GM11168 (cell line): Measurements from ENCODE around the gene FCMR.
"Not testable (repeated sequence)": the region's sequence is repeated elsewhere in the genome, so short reads cannot be mapped to it uniquely, and the experiment has no call there.

Source experiments
- in situ Hi-C: fragments of 300-500 bp; cut with MboI; formaldehyde crosslinking; loops from one replicate; pipeline ENCODE4 v1.12.0; 2022; ENCODE audit warnings: low sequenced_read_pairs; ENCODE audit not compliant: unreplicated experiment

FCMR gene

DNA sequence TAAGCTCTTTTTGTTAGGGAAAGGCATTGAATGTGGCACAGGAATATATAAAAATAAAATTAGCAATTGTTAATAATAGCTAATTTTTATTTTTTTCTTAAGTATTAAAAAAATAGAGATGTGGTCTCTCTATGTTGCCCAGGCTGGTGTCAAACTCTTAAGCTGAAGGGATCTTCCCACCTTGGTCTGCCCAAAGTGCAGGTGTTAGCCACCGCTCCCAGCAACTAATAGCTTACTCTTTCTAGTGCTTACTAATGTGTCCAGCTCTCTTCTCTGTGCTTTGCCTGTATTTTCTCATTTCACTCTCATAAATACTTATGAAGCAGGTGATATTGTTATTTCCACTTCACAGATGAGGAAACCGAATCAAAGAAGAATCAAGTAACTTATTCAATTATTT is 37.9 kb downstream of the FCMR start:
- in situ Hi-C loops: no loop called here

DNA sequence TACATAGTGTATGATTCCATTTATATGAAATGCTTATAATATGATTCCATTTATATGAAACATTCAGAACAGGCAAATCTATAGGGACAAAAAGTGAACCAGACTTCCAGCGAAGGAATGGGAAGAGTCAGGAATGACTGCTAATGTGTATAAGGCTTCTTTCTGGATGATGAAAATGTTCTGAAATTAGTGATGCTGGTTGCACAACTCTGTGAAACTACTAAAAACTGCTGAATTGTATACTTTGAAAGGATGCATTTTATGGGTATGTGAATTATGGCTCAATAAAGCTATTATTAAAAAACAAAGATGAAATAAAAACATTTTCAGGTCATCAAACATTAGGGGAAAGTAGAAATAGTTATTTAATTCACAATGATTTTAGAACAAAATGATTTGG is 38.6 kb downstream of the FCMR start:
- in situ Hi-C loops: no loop called here

DNA sequence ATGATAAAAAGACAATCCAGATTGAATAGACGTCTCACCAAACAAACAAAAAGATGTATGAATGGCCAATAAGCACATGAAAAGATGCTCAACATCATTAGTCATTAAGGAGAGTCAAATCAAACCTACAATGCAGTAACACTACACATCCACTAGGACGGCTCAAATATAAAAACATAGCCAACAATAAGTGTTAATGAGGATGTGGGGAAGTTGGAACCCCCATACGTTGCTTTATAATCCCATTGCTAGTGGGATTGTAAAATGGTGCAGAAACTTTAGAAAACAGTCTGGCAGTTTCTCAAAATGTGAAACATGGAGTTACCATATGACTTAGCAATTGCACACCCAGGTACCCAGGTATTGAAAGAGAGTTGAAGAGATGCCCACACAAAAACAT is 39.2 kb downstream of the FCMR start:
- in situ Hi-C loops: no loop called here

DNA sequence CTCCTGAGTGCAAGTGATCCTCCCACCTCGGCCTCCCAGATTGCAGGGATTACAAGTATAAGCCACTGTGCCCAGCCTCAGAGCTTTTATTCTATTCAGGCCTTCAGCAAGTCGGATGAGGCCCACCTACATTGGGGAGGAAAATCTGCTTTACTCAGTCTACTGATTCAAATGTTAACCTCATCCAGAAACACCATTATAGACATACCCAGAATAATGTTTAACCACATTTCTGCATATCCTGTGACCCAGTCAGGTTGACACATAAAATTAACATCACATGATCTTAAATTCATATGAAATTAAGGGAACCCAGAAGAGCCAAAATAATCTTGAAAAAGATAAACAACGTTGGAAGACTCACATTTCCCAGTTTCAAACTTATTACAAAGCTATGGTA is 41.4 kb downstream of the FCMR start:
- in situ Hi-C loops: no loop called here

DNA sequence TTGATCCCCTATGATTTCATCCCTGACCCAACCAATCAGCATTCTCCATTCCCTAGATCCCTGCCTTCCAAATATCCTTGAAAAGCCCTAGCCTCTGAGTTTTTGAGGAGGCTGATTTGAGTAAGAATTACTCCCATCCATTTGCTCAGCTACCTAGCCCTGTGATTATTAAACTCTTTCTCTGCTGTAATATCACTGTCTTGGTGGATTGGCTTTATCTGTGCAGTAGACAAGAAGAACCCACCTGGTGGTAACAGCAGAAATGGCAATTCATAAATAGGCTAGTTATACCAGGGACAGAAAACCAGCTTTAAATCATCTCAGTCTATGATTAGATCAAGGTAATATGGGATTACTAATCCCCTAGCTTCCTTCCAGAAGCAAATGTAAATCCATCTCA is 43.3 kb downstream of the FCMR start:
- in situ Hi-C loops: no loop called here

DNA sequence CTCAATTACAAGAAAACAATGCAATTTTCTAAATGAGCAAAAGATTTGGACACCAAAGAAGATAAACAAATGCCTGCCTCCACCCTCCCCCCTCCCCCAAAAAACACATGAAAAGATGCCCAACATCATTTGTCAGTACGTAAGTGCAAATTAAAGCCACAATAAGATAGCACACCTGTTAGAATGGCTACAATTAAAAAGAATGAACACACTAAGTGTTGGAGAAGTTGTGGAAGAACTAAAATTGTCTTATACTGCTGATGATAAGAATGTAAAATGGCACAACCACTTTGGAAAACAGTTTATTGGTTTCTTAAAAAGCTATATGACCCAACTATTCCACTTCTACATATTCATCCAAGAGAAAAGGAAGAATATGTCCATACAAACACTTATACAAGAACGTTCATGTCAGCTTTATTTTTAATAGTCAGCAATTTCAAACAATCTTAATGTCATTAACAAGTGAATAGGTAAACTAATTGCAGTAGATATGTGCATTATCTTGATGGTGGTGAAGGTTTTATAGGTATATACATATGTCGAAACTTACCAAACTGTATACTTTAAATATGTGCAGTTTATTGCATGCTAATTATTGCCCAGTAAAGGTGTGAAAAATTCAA is 45.9 kb downstream of the FCMR start:
- in situ Hi-C loops: no loop called here

GRCh38 chr1:206873603-206874188 is 48.0 kb downstream of the FCMR start:
- in situ Hi-C loops: no loop called here

DNA sequence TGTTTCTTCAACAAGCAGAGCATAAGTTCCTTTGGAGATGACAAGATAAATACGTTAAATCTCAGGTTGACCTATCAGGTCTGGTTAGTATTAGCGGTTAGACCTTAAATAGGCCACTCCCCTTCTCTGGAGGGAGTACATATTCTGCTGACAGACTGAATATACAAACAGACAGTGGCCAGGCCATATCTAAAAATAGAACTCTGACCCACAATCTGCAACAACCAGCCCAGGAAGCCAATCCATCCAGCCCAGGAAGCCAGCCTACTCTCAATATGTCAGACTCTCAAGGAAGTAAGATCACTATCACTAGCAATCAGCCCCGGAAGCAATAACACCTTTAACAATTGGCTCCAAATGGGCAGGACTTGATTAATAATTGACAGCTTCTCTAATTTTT is 49.6 kb downstream of the FCMR start:
- in situ Hi-C loops: no loop called here

DNA sequence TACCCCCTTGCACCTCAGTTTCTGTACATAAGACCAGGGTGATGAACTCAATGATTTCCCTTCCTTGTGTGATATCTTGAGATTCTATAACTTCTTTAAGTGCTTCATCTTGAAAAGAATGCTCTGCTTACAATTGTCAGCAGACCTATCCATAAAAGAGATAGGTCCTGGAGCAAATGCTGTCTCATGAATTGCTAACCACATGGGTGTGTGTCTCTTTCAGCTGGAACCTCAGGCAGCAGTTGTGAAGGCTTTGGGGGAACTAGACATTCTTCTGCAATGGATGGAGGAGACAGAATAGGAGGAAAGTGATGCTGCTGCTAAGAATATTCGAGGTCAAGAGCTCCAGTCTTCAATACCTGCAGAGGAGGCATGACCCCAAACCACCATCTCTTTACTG is 53.5 kb downstream of the FCMR start:
- in situ Hi-C loops: no loop called here

DNA sequence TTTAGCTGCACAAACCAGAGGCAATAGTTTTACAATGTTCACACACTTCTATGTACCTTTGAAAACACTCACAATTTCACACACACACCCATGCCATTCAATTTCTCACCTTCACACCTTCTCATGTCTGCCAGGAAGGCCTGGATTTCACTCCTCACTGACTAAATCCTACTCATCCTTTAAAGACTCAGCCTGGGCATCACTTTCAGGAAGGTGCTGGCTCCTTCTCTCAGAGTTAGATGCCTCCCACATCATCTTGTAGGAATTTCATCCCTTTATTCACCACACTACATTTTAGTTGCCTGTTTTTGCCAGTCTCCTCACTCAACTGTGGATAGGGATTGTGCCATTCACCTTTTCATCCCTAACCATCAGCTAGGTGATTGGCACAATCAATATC is 54.0 kb downstream of the FCMR start:
- in situ Hi-C loops: no loop called here

DNA sequence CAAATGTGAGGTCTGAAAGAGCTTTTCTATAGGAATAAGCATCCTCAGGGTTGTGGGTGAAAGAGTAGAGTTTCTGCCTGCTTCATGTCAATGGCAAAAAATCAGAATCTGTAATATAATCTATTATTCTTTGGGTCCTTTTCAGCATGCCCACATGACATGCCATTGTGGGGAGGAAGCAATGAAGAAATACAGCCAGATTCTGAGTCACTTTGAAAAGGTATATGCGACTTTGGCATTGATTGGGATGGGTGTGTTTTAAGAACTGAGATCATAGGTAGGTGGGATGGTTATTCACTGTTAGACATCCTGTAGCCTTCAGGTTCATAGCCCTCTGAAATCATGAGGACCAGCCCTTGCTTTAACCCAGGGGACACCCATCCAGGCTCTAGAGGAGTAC is 54.5 kb downstream of the FCMR start:
- in situ Hi-C loops: no loop called here

GRCh38 chr1:206866062-206866461 is 55.7 kb downstream of the FCMR start:
- in situ Hi-C loops: no loop called here

GRCh38 chr1:206864939-206865671 is 56.6 kb downstream of the FCMR start, which contains the start of gene IL20:
Gene IL20 (plus strand): TSS chr1:206865623. CDS start chr1:206865853, 230 bp downstream.
- in situ Hi-C loops: no loop called here

DNA sequence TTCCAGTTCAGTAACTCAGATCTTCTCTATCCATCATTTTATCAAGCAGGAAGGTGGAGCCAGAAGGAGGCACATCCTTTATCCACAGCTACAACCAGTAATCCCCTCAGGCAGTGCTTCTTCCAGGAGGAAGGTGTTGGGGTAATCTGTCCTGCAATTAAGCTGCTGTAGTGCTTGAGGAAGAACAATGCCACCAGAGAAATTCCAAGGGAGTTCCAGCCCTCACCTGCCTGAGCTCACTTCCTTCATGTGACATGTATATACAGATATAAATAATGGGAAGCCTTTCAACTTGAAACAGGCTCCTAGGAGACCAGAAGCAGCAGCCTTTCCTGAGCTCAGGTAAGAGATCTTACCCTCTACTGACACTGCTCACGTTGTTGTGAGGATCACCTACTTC is 58.5 kb downstream of the FCMR start:
- in situ Hi-C loops: no loop called here

DNA sequence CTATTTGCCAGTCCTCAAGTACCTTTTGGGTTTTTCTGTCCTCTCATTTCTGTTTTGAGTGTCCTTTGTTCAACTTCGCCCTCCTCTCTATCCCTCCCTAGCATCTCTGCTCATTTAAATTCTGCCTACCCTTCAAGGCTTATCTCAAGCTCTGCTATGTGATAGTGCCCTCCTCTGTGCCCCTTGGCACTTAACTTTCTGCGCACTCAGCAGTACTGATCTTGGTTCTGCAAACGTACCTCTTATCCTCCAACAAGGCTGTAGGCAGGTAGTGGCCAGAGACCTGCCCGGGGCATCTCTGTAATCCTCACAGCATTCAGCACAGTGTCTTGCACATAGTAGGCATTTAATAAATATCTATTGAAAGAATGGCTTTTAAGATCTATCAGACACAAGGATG is 61.6 kb downstream of the FCMR start:
- in situ Hi-C loops: no loop called here

- in situ Hi-C loops: no loop called here
These were observed 62.6 kb downstream of the FCMR start for GRCh38 chr1:206859082-206859521.

DNA sequence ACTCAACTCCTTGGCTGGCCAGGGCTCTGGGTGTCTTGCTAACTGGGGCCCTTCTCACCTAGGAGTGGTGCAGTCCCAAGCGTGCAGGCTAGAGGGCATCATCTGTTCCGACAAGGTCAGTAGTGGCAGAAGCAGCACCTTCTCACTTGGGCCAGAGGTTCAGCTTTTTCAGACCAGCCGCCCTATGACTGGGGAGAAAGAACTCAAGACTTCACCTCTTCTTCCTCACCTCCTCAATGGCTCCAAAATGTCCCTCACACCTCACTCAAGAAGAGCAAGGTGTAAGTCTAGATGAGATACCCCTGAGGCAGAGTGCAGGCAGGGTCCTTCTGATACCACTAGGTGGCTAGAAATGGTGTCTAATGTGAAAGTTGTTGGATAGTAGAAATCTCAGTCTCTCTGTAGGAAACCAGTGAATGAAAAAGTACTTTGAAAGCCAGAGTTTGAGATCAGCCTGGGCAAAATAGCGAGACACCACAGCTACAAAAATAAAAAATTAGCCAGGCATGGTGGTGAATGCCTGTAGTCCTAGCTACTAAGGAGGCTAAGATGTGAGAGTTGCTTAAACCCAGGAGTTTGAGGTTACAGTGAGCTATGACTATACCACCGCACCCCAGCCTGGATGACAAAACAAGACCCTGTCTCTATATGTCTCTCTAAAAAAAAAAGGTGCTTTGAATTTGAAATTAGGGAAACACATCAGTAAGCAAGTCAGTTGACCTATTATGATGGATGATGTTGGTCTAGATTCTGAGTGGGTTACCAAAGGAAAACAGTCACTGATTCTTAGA is 64.9 kb downstream of the FCMR start:
- in situ Hi-C loops: no loop called here

DNA sequence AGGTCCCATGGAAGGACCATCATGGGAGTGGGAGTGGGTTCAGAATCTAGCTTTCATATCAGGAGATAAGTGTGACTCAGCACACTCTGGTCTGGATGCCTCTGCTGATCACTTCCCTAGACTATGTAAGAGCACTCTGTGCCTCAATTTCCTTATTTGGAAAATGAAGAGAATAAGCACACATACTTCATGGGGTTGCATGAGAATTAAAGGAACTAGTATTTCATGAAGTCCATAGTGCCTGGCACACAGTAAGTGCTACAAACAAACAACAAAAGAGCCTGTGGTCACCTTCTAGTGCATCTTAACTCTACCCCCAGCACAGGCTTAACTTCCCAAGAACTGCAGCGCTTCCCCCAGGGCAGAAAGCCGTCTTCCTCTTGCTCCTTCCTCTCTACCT is 65.9 kb downstream of the FCMR start:
- in situ Hi-C loops: no loop called here

DNA sequence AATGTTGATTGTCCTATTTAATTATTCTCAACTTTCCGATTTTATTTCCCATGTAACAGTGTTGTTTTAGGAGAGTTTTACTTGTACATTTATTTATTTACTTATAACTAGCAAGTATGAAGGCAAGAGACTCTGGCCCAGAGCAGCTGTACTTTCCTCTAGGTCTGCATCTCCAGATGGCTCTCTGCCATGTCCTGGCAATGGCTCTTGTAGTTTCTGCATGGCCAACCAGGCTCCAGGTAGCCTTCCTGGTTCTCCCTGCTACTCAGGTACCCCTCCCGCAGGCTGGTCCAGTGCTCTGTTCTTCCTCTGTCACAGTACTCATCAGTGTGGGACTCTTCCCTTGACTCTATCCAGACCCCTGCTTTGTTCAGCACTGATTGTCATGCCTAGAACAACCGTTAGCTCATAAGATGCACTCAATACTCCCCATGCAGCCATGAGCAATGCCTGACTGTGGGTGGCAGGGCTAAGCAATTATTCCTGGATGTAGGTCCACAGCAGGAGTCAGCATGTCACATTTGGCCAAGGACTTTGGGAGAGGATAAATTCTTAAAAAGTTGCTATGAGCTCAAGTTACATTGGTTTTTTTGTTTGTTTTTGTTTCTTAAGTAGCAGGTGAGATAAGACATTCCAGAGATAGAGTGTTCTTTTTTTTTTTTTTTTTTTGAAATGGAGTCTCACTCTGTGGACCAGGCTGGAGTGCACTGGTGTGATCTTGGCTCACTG is 67.2 kb downstream of the FCMR start:
- in situ Hi-C loops: no loop called here

- in situ Hi-C loops: not testable (repeated sequence)
These were observed 68.0 kb downstream of the FCMR start for GRCh38 chr1:206853696-206854095.
